Fibroblast of peridontal ligament (primary cell): ENCODE data around the gene C1orf94.

Experiments used
- DNase-seq: peaks from one replicate; pipeline ENCODE4 v3.0.0-alpha.2; 2010; ENCODE audit errors: extremely low read depth

C1orf94 gene, protein sequence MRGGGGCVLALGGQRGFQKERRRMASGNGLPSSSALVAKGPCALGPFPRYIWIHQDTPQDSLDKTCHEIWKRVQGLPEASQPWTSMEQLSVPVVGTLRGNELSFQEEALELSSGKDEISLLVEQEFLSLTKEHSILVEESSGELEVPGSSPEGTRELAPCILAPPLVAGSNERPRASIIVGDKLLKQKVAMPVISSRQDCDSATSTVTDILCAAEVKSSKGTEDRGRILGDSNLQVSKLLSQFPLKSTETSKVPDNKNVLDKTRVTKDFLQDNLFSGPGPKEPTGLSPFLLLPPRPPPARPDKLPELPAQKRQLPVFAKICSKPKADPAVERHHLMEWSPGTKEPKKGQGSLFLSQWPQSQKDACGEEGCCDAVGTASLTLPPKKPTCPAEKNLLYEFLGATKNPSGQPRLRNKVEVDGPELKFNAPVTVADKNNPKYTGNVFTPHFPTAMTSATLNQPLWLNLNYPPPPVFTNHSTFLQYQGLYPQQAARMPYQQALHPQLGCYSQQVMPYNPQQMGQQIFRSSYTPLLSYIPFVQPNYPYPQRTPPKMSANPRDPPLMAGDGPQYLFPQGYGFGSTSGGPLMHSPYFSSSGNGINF

DNA sequence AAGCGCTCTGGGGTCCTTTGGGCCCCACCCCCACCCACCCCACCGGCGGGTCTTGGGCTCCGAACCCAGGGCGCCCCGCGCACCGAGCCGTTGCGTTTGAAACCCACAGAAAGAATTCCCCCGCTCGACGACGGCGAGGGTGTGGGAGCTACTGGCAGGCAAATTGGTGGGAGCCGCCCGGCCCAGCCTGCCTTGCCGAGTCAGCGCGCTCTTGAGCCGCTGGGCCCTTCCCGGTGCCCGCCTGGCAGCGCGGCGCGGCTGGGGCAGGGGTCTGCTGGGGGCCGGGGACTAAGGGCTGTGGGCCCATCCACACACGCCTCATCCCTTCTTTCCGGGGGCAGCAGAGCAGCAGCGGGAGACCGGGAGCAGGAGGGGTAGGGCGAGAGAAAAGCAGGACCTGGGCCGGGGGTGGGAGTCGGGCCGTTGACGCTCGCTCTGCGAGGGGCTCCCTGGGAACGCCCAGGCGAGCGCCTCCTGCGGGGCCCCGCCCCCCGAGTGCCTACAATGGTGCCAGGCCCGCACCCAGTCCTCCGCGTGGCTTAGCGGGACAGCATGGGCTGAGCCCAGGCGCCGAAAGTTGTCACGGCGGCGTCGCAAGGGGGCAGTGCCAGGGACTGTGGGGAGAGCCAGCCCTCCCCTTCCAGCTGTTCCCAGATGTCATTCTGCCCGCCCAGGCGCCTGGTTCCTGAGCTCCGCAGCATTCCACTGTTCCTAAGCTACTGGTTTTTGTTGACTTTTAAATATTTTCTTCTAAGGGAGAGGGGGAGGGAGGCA is at the start of gene C1orf94:
C1orf94 (plus strand) TSS at position 78 of the 774 bp plus-strand sequence. CDS start 883 bp downstream, outside the sequence.
- no peak for DNase-seq

DNA sequence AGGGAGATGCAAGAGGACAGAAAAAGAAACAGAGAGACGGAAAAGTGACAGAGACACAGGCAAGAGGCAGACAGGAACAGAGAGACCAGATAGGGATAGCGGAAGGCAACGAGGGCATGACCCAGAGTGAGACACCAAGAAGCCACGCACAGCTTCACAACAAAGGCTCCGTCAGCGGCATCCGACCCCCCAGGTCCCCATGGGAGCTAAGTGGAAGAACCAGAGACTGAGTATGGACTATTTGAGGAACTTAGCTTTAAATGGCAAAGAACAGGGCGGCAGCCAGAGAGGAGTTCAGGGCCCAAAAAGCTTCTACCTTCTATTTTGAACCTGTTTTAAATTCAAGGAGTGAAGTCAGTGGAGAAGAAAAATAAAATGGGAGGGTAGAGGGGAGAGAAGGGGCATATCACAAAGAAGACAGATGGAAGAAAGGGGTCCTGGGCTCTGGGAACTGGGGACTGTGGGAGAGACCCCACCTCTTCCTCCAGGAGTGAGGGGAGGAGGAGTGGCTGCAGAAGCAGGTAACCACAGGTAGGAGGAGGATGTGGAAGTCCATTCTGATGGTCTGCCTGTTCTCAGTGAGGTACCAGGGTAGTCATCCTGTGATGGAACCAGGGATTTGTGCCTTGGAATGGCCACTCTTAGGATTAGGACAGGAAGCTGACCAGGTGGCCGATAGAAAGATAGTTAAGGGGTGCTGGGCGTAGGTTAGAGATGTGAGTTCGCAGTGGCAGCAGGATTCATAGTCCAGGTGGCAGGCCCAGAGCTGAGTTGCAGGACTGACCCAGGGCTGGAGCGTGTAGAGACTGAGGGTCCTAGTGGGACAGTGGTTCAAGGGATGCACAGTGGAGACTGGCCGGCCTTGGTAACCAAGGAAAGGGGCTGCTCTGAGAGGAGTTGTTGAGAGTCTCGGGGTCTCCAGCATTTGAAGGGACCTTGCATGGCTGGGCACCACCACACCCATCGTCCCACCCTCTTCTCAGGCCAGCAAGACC is 49.4 kb upstream of the C1orf94 start:
- no peak for DNase-seq

DNA sequence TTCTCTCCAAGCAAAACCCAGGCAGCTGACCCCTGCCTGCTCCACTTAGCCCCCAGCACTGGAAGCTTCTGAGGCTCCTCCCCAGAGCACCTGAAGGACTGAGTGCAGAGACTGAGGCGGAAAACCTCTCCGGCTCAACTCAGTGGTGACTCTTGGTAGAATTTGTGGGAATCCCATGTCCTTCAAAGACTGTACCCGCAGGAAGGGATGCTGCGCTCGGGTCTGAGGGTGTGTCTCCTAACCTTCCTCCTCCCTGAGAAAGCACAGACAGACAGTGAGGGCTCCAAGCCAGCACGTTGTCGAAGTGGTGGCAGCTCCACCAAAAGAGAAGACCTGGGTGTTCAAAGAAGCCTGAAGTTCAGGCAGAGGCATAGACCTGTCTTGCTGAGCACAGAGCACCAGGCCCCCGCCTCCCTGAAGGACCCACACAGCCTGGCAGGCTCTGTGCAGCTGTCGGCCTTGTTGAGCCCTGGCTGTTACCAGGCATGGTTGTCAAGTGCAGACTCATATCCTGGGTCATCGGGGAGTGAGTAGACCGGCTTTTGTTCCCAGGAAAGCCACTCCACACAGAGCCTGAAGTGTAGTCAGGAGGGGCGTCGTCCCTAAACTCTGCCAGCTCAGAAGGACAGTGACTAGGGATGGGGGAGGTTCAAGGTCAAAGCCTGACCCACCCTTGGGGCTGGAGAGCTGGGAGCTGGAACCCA is 48.4 kb upstream of the C1orf94 start:
- DNase-seq = no peak

DNA sequence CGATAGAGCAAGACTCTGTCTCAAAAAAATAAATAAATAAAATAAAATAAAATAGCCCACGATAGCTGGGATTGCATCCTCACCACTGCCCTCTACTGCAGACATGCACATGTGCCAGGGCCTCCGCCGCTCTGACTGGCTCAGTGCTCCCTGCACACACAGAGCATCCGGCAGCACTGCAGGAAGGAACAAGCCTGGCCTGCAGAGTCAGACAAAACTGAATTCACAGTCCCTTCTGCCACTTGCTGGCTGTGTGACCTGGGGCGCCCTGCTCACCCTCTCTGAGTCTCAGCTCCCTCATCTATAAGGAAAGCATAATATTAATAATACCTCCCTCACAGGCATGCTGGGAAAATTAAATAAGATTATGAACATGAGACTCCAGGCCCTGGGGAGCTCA is 47.1 kb upstream of the C1orf94 start:
- no peak for DNase-seq

DNA sequence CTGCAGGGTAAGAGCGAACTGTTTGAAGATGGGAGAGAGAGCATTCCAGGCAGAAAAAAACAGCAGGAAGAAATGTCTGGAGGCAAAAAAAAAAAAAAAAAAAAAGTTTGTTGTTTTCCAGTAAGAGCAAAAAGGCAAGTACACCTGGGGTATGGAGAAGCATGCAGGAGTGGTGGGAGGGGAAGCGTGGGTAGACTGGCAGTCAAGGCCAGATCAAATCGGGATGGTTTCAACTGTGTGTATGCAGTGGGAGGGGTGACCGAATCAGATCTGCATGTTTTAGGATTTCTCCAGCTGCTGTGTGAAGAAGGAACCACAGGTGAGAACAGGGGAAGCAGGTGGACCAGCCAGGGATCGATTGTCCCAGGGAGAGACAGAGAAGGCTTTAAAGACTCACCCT is 46.4 kb upstream of the C1orf94 start:
- no peak for DNase-seq

DNA sequence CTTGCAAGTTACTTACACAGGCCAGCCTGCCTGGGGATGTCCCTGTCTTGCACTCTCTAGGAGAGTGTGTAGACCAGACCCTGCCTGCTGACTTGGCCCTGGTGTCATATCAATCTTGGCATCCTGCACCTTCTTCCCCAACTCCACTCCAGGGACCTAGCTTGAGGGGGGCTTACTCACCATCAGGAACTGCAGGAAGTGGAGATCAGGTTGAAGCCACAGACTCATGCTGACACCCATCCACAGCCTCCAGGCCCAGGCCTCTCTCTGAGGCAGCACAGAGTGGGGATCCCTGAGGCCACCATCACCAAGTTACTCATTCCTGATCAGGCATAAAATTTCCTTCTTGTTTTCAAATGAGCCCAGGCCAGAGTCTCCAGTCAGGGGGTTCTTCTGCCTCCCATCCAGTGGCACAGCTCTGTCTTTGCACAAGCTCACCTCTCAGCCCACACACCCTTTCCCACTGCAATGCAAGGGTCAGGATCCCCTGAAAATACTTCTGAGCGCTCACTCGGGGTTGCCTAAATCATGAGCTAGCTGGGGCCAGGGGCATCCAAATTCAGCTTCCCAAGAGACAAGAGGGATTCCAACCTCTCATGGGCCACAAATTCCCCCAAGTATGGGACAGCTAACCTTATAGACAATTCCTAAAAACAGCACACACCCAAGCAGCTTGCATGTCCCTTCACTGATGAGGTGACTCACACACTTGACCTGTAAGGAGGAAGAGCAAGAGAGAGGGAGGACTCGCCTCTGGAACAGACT is 45.1 kb upstream of the C1orf94 start:
- no peak for DNase-seq

DNA sequence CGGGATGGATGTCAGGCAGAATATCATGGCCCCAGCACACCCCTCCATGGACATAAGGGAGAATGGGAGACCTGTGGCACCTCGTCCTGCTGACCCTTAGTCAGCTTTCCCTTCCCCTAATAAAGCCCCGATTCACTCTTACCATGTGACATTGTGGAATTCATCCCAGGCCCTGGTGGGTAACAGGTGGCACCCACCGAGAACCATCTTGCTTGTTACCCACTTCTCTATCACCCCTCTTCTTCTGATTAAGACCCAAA is 44.6 kb upstream of the C1orf94 start:
- no peak for DNase-seq

DNA sequence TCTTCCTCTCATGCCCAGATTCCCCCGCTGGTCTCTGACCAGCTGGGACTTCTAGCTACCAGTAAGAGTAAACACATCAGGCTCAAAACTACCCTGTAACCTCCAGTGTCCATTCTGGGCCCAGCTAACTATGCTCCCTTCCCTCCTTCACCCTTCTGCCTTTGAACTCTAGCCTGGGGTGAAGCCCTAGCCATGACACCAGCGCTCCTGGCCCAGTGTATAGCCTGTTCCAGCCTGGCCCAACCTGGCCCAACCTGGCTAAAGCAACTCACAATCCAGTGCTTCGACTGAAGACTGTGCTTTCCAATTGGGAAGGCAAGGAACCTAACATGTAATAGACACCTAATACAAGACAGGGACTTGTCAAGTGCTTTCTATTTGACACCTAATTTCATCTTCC is 39.3 kb upstream of the C1orf94 start:
- DNase-seq = no peak

DNA sequence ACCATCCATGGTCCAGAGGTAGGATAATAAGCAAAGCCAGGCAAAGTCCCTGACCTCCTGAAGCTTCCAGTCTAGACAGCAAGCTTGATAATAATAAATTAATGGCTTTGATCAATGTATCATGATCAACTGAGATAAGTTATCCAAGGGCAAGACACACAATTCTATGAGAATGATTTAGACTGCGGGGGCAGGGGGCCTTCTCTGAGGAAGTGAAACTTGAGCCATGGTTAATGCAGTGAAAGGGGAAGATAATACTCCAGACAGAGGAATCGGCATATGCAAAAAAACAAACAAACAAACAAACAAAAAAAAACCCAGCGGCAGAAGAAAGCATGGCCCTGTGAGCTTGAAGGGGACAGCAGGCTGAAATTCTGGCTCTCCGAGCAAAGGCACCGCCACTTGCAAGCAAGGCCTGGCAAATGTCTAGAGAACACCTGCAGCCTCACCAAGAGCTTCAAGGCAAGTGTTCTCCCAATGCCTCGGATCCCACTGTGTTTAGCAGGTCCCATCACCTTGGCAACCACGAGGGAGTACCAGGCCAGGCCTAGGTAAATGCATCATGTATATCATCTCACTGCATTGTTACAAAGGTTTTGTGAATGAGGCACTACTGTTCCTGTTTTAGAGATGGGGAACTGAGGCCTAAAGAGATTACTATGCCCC is 36.6 kb upstream of the C1orf94 start:
- DNase-seq = no peak

DNA sequence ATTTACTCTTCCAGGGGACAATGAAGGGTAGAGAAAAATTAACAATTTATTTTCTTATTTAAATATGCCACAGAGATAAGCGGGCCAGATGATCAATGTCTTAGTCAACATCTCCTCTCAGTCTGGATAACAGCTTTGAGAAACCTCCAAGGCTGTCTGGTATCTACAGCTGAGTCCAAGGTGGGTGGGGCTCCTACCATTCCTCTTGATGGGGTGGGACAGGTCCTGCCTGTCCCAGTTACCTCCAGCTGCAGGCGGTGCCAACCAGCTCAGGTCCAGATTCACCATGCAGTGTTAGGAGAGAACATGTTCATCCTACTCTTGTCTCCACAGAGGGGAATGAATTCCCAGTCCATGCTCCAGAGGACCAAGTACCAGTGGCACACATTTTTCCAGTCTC is 32.7 kb upstream of the C1orf94 start:
- no peak for DNase-seq

DNA sequence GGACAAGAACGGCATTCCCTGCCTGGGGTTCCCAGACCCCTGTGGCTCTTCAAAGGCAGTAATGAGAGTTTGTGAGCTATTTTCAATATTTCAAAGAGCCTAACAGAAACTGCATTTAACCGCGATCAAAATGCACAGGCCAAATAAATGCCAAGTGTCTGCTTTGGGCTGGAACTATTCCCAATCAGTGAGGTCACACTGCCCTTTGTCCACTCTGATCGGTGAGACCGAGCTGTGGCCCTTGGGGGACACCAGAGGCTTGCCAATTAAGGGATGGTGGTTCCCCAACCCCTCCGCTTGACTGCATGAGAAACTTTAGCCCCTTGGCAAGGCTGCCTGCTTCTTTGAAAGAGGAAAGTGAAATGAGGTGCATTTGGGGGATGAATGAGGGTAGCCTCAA is 31.9 kb upstream of the C1orf94 start:
- no peak for DNase-seq

DNA sequence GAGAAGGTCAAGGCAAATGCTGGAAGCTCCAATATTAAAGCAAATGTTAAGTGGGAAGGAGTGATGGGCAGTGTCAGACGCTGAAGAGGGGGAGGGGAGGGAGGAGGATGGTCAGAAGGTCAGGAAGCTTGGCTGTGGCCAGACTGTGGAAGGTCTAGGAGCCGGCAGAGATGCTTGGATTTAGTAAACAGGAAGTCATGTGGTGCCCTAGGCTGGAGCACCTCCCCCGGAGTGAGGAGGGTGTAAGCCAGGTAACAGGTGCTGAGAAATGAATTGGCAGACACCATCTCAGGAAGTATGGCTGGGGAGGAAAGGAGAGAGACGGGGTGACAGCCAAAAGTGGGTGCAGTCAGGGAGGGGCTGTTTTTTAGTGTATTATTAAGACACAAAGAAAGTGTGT is 29.4 kb upstream of the C1orf94 start:
- DNase-seq = no peak

DNA sequence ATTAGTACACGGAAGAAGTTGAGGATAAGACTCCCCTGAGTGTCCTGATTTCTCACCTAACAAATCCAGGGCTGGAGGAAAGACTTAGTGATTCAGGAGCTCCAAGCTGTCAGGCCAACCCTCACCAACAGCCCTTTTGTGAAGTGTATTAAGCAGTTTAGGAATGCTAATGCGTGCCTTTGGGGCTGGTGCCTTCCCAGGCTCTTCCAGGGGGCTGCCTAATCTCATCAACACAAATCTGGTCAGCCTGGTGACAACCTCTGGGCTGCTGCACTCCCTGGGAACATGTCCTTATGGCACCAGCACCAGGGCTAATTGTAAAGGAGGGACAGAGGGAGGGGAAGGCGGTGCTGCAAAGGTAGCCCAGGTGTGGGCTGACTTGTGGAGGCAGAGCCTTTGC is 27.2 kb upstream of the C1orf94 start:
- DNase-seq = no peak

DNA sequence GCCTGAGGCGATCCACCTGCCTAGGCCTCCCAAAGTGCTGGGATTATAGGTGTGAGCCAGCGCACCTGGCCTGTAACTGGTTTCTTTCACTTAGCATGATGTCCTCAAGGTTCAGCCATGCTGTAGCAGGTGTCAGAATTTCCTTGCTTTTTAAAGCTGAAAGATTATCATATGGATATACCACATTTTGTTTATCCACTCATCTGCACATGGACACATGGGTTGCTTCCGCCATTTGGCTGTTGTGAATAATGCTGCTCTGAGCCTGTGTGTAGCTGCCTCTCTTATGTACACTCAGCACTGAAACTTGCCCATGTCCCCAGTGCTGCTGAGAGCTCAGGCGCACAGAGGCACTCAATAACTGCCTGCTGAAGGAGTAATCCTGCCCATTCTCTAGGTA is 23.5 kb upstream of the C1orf94 start:
- DNase-seq = no peak

DNA sequence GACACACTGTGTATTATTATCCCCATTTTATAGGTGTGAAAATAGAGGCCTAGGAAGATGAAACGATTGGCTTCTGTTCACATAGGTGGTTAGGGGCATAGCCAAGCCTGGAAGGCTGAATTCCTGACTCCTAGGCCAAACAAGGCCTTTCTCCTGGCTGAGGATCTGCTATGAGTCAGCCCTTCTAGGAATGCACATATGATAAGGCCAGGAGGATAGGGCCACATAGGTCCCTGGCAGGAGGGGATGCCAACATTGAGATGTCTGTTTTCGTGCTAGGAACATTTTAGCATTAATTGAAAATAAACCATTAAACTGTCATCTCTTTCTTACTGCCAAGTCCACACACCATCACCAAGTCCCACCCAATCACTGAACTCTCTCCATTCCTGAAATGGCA is 20.8 kb upstream of the C1orf94 start:
- no peak for DNase-seq

DNA sequence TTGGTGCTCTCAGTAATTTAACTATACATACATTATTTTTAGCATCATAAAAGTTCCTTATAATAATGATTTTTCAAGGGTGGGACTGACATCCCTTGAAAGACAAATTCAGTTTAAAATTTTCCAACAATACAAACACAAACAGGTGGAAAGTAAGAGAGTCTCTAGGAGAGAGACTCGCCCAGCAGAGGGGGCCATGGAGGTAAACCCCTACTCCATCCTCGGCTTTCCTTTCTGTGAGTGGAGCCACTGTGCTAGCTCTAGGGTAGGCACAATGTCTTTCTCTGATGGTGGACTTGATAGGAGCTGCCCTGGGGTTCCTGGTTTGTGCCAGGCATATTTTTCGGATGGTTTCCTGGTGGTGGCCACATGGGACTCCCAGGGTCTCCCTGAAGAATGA is 20.0 kb upstream of the C1orf94 start:
- no peak for DNase-seq

DNA sequence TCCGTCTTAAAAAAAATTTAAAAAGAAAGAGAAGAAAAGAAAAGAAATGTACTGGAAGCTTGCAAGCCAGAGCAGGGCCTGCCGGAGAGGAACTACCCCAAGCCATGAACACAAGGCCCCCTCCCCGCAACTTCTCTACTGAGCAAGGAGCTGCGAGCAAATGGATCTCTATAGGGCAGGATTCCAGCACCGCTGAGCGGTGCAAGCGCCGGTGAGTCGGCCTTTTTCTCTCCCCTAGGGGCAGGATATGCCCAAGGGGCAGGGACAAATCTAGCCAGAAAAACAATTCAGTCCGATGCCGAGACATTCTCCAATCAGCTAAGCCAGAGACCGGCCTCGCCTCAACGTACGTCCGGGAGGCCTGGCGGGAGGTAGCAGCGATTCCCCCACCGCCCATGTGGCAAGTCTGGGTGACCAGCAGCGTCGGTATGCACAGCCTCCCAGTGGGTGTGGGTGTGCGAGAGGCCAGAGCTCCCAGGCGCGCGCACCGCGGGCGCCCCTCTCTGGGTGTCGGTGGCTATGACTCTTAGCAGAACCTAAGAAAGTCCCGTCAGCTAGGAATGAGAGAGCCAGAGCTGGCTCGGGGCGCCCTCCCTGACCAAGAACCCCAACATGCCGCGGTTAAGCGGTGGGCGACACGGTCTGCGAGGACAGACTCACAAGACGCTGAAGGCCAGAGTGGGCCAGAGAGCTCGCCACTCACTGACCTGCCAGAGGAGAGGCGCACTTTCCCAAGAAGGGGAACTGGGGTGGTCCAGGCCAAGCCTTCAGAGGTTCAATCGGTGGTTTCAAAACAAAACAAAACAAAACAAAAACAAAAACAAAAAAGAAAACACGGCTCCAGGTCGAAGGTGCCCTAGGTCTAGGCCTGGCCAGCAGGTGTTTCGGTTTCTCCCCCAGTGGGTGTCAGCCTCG is 13.6 kb upstream of the C1orf94 start:
- peak; percentile 4 for DNase-seq

DNA sequence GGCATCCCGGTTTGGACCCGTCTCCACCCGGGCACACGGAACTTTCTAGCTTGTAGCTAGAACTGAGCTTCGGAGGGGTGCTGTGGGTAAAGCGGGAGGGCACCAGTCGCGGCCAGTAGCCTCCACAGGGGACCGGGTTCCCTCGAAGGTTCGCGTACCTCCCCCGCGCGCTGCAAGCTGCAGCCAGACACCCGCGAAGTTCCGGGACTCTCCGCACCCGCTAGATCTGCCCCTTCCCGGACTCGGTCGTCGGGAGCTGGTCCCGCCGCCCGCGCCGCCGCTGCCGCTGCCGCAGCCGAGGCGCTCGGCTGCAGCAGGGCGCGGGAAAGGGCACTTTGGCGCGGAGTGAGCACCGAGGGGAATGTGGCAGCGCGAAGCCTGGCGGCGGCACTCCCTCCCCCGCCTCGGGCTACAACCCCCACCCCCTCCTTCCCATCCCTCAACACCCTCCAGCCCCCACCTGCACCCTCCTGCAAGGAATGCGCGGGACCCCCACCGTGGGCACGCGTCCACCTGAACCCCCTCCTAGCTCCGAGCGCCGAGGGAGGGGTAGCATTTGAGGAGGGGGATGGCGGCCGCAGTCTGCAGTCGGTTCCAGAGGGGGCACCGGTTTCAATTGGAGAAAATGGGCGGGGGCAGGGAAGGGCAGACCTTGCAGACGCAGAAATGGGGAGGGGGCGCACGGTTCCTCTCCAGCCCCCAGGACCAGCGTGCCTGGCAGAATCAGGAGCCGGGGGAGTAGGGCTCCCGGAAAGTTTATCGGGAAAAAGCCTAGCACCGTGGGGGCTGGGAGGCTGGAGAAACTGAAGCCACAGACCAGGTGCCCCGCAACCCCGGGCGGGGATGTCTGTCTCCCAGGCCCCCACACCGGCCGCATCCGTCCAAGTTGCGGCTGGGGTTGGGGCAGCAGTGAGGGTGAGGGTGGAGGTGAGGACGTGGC is 12.6 kb upstream of the C1orf94 start:
- no peak for DNase-seq
